ENCODE measurements around the gene CBX1.

CBX1 gene

DNA sequence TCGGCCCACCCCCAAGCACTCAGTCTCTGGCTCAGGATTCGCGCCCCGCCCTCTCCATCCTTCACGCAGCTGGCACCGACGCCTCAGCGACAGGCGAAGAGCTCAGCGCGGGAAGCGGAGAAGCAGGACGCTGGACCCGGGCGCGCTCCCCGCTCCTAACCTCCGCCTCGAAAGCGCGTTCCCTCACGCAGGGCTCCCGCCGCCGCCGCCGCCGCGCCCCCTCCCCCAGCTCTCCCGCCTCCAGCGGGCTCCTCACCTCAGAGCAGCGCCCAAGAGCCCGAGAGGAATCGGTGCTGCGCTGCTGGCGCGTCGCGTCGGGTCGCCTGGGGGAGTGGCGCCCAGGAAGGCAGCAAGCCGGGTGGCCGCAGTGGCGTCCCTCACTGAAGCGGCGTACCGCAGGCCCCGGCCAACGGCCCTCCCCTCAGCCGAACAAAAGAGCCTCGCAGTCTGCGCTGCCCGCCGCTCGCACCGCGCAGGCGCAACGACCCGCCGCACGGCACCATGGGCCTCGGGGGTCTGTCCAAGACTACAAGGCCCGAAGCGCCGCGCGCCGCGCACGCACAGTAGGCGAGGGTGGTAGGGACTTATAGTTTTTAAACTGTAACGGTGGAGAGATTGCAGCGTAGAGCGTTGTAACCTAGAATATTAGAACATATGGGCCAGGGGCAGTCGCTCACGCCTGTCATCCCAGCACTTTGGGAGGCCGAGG lies at the start of gene CBX1:
Gene CBX1 (minus strand): TSS at position 467 of the 709 bp plus-strand sequence. CDS start 24,474 bp downstream, outside the sequence.
- DNase-seq, result peak; percentile 94 to 96 (median 95)

DNA sequence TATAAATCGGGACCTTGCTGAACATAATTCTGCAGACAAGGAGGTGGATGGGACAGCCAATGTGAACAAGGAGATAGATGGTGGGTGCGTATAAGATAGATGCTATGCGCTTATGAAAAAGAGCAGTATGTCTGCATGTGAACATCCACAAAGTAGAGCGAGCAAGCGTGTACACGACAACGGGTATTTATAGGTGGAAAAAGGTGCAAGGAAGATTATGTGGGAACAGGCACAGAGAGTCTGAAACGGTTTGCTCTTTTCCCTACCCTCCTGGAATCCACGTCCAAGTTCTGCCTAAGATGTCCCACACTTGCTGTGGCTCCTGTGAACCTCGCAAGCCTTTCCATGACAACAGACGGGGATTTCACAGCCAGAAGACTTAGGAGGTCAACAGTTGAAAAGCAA lies 49.3 kb upstream of the CBX1 start:
- DNase-seq, result no peak

DNA sequence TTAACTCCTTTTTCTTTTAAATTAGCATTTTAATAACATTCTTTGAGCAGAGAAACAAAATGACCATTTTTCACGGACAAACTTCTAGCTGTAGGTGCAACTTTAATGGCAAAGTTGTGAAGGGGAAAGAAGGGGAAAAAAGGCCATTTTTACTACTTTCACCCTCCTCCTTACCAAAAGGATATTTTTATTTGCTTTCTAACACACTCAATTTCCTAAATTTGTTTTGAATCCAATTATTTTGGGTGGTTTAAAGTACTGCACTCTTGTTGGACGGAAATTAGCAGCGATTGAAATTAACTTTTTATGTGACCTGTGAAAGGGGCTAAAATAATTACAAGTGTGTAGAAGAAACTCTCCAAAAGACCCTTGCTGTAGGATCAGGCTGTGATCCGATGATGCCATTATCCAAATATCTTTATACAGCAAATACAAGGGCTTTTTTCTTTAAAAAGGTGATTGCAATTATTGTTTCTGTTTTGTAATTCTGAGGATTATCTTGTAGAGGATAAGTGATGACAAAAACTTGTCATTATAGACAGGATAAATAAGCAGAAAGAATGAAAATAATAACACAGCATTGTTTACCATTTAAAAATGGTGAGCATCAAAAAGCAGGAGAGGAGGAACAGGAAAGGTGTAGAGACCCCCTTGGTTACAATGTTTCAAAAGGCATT lies 48.6 kb upstream of the CBX1 start:
- no peak for DNase-seq

DNA sequence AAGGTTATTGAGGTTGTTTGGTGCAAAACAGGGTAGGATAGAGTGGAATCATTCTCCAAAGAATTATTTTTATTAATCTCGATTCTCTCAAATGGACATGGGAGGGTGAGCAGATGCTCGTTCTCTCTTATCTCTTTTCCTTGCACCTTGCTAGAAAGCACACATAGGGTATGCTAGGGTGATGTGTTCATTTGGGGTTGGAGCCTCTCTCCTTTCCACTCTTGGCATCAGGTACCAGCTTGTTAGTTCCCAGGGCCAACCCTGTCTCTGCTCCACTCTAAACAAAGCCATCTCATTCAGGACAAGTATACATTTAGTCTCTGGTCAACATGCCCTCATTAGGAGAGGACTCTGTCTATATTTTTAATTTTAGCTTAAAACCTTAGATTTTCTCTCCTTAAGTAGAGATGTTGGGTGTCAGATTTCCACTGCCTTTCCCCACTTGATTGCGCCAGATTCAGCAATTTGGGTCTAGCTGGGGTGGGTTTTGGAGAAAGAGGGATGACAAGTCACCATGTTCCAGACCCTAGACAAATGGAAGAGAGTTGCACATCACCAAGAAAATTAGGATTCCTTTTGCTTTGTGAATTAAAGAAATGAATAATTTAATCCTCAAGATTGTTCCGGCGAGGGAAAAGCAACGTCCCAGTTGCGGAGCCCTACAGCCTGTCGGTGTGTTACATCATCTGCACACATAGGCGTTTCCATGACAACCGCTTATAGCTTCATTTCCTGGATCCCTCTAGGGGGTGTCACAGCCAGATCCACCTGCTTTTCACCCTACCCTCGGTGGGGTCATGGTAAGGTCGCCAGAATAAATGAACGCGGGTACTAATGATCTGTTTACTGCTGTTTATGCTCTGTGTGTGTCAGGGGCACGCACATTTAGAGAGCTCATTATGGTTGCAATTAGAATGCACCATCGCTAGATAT lies 47.8 kb upstream of the CBX1 start:
- no peak for DNase-seq

DNA sequence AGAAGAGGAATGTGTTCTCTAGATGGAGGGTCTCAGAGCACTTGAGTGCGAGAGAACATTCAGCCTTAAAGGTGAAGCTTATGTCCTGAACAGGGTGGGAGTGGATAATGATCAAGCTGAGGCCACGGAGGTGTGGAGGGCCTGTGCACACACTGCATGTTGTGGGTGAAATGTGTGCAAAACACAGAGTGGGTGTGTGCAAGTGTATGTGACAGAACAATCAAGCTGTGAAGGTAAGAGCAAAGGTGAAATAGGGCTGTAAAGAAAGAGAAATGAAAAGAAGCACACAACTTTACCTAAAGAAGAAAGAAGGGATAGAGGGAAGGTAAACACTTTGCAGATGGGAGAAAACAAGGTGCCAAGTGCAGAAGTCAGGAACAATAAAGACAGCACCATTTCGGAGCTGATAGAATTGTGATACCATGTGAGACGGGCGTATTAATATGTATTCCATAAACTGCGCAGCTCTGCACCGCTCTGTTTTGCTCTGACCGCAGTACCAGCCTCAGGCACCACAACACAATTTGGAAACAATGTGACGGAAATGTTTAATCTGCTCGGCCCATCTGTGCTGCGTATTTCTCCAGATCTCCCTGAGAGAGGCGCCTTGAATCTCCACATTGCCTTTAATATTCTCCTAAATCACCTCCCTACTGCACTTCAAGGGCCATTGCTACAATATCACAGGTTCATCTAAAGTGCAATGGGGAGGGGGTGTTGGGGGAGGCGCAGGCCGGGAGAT lies 46.9 kb upstream of the CBX1 start:
- no peak for DNase-seq

DNA sequence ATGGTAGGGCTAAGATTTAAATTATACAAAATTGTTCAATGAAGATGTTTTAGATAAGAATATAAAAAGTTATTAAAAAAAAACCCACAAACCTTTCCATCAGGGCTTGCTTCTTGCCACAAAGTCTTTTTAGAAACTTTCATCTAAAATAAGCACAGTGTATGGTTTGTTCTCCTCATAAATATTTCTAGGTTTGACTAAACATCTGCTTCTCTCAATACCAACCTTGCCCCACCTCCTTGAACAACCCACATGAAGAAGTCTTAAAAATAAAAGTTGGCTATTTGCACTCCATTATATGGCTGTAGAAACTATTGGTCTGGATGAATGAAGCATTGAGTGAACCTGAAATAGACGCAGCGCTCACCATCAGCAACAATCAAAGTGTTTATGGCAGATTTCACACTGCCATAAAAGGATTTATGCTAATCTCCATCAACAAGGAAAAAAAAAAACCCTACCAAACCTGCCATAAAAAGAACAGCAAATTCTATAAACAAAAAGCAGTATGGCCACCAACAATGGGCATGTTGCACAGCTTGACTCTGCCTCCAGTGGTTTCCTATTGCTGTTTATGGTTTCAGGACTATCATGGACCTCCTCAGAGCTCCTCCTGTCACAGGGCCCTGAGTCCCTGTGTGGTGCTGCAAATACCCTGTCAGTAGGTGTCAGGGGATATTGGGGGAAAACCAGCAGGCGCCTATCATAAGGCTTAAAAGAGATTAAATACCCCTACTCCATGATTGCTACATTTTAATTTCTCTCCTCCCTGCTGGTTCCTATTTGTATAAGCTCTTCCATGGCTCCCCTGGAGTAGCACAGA lies 43.9 kb upstream of the CBX1 start:
- DNase-seq, result no peak

DNA sequence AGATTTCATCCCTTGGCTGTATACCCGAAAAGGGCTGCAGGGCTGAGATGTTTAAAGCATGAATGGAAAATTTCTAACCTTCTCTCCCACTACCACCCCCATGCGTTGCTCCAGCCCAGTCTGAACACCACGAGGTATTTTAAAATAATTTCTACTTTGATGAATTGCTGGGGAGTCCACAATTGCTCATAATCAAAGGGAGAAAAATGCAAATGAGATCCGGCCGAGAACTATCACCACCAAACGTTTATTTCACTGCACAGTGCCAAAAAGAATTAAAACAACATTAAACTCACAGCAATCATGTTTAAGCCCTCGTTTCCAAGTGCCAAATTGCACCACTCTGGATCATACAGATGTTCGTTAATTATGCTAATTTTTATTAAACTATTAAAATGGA lies 43.0 kb upstream of the CBX1 start:
- DNase-seq, result no peak

DNA sequence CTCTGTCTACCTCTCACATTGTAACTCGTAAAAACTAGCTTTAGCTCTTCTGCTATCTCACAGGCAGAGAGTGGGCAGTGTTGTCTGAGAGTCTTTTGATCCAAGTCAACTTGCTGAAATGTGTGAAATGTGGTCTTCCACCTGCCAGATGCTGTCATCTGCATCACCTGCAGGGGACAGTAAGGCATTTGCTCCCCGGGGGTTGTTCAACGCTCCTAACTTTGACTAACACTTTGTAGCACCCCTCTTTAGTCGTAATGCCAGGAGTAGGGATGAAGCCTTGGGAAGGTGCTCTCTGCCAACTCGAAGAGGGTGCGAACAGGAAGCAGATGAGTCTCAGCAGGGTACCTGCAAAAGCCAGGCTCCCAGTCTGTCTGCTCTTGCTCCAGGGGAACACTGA lies 42.4 kb upstream of the CBX1 start:
- no peak for DNase-seq

DNA sequence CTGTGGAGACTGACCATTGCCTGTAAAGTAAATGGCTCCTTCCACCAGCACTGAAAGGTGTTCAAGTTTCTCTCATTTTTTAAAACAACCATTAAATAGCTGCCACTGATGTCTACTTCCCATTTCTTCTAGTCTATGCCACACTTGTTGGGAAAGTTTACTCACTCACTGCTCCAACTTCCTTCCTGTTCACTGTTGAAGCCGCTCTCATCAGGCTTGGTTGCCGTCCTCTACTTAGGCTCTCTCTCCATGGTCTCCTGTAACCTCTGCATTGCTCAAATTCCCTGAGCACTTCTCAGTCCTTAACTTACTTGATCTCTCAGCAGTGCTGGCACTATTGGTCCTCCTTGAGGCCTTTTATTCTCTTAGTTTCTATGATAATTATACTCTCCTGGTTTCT lies 38.7 kb upstream of the CBX1 start:
- peak; percentile 71 to 80 (median 72) for DNase-seq

DNA sequence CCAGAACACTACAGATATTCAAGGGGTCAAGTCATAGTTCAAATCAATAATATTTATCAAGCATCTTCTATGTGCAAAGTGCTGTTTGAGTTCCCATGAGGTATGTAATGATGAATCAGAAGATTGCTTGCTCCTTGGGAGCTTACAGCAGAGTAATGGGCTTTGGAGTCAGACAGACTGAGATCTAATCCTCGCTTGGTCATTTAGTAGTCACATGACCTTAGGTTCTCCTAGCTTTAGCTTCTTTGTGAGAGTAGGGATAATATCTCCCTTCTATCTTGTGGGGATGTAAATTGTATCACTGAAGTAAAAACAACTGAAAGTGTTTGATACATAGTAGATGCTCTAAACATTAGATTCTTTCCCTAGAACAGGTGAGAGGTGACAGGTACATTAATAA lies 36.4 kb upstream of the CBX1 start:
- no peak for DNase-seq

DNA sequence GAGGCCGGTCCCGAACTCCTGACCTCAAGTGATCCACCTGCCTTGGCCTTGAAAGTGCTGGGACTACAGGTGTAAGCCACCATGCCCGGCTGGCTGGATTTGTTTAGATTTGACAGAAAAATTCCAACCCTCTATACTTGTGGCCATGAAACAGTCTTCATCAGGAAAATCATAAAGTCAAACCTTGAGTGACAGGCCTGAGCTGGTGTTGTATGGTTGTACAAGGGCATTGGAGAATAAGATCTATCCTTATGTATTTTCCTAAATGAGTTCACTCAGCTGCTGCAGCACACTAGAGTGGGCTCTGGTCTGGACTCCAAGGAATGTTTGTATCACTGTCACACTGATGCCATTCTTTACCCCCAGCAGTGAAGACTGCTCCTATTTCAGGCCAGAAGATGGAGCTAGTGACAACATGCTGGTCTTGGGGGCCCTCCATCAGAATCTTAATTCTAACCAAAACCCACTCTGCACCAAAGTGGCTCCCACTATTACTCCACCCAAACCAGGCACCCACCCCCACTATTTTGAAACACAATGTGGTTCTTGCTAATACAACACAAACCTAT lies 33.7 kb upstream of the CBX1 start:
- no peak for DNase-seq

DNA sequence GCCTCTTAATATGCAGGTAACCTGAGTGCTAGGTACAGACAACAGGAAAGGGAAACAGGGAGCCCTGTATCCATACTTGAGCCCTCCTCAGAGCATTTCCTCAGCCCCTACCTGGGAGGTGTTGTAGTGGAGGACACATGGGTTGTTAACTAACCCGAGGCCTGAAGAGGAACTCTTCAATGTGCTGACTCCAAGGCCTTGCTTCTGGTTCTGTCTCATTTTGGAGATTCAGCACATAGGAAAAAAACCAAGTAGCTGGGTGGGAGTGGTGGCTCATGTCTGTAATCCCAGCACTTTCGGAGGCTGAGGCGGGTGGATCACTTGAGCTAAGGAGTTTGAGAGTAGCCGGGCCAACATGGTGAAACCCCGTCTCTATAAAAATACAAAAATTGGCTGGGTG lies 31.1 kb upstream of the CBX1 start:
- peak; percentile 29 to 61 (median 54) for DNase-seq

DNA sequence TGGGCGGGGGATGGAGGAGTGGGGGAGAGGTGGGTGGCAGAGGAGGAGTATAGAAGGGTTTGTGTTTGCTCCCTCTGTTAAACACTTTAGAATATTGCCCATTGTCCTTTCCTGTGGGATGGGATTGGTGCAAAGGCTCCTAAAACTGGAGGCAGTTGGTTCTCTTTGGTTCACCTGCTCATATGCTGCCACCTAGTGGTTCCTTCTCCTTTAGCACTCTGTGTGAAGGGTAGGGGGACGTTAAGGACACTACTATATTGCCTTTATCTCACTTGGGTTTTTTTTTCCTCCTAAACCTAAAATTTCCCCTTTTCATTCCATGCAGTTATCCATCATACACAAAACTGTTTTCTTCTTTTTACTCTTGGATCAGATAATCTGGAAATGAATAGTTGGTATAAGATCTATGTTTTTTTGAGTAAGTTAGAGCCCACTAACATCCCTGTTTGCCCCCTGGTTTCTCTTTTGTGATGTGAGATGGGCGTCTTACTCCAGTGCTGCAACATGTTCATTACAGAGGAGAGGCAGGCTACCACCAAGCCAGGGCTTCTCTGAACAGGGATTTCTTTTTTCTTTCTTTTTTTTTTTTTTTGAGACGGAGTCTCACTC lies 30.0 kb upstream of the CBX1 start:
- DNase-seq, result peak; percentile 76 to 82 (median 81)

DNA sequence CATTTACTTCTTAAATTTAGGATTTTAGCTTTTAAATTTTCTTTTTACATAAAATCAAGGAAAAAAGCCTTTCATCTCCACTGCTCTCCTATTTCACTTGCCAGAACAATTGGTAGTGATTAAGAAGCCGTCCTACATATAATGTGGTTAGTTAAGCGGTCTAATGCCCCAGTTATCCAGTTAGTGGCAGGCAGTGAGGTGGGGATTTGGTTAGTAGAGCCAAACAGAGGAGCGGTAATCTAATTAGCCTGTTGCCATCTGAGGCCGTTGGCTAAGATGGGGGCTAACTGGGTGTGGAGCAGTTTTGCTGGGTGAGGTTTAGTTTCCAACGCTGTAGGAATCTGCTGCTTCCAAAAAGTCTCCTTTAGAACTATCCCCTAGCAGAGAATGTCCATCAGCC lies 28.7 kb upstream of the CBX1 start:
- DNase-seq, result no peak

DNA sequence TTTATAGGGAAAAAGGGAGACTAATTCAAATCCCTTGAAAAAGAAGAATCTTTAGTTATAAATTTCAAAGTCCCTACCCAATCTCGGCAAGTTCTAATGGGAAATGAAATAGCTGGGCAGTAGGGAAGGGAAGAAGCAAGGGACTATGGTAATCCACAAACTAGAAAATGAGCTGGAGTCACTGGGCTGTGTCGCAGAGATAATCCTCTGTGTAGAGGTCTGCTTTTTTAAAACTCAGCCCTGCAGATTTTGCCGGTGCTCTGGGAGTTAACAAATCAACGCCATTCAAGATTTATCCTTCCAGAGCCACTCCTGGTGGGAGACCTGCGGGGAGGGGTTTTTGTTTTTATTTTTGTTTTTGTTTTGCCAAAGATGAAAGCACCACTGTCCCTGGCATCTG lies 27.1 kb upstream of the CBX1 start:
- no peak for DNase-seq

DNA sequence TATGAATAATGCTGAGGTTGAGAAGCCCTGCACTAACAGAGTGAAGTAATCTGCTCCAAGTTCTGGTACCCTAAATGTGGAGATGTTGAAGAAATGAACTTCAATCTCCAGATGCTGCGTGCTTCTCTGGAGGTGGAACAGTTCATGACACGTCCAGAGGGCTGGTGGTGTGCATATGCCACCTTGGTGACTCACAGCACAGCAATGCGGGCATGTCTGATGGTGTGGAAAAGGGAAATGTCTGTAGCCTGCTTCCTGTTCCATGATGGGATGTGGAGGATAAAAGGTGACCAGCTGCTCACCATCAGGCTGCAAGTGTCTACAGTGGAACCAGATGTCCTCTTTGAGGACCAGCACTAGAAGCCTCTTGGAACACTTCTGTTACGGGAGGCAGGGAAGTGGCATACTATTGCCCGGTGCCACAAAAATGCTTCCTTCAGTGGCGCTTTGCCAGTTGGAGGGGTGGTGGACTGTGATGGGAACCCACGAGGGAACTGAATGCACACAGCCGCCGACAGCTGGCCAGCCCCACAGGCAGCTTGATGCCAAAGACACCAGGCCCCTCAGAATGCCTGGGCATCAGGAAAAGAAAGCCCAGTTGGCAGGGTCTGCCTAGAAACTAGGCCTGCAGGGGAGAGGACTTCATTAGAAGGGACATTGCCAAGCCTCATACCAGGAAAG lies 26.2 kb upstream of the CBX1 start:
- no peak for DNase-seq

DNA sequence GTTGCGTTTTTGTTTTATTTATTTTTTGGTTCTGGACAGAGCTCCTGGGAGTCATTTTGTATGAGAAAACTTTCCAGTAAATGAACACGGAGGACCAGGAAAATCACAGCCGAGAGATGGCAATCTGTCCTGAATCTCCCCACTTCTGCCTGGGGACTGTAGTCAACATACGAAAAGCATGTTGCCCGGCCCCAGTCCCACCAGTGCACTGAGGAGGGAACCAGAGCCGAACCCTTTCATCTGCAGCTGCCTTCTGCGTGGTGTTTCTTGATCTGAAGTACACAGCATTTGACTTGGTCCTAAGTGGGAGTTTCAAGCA lies 25.2 kb upstream of the CBX1 start:
- DNase-seq, result no peak

DNA sequence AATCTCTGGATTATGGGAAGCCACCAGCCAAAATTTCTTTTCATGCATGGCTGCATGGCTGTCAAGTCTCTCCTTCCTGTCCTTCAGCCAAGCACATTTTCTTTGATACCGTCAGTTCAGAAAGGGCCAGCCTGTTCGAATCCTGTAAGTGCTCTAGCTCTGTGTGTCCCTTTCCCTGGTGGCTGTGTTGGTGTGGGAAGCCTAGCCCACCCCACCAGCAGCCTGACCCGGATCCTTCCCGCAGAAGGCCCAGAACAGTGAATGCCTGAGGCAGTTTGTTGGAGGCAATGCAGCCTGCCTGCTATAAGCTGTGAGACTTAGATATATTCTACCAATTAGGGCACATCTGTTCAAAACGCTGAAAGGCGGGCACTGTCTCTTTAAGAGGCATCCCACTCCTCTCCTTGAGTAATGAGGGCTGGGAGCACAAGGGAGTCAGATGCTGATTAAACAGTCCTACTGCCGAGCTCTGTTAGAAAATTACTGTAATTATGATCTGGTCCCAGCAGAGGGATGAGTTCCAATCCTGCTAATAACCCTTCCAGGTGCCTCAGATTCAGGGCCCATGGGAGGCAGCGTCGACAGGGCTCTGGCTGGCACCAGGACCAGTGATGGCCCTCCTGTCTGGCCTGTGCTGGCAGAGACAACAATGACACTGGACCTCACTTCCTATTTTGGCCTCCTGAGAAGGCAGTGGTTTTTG lies 24.7 kb upstream of the CBX1 start:
- no peak for DNase-seq

DNA sequence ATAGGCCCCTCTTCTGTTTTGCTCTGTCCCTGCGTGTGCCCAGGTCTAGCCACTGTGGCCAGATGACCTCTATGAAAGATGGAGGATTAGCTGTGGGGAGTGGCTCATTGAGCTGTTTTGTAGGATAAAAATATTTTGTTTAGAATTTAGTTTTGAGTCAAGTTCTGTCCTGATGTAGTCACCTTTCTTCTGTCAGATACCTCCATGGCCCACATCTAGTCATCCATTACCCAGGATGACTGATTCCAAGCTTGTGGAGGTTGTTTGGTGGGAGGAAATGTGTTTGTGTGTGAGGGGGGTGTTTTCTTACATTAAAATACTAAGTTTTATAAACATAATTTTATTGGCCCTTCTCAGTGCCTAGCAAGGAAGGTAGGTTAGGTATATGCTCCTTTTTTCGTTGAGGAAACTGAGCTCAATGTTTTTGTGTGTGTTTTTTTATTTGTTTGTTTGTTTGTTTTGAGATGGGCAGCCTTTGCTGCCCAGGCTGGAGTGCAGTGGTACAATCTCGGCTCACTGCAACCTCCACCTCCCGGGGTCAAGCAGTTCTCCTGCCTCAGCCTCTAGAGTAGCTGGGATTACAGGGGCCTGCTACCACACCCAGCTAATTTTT lies 22.6 kb upstream of the CBX1 start:
- DNase-seq, result no peak

DNA sequence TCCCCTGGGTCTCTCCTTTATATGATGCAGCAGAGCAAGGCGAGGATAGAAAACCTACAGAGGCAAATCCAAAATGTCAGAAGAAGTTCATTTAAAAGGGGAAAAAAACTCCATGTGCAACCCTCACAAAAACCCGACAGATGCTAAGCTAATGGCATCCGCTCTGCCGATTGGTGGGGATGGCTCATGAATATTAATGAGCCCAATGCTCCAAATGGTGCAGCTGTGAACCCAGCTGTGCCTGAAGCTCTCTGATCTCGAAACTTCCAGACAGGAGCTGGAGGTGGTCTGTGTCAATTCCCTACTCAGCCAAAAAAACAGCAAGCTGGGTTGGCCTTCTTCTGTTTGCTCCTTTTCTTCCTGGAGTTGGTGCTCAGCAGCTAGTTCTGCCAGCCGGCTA lies 21.8 kb upstream of the CBX1 start:
- no peak for DNase-seq
